Stimulated activated naive CD8-positive, alpha-beta T cell treated with anti-CD3 and anti-CD28 coated beads, Interleukin-15, Interleukin-2, amounts not matched to agents 100 U/mL and 50 U/mL, for 24 hours (primary cell): Measurements from ENCODE around the gene ARFIP1.

Experiments
- ATAC-seq: fragments of 150-1000 bp; cut with Tn5 transposase; one replicate; pipeline ENCODE4 v1.10.0; 2021
- DNase-seq: peaks from one replicate; pipeline ENCODE4 v3.0.0; 2021

ARFIP1 gene

GRCh38 chr4:152938237-152938947, 158.6 kb downstream of the ARFIP1 start:
- no peak for ATAC-seq
- DNase-seq, result no peak

GRCh38 chr4:152939621-152940020, 159.9 kb downstream of the ARFIP1 start:
- ATAC-seq, result no peak
- DNase-seq, result no peak

- ATAC-seq, result no peak
- DNase-seq, result no peak
Measured at GRCh38 chr4:152940461-152940860, 160.7 kb downstream of the ARFIP1 start.

- no peak for ATAC-seq
- DNase-seq, result no peak
Measured at GRCh38 chr4:152941411-152941810, 161.7 kb downstream of the ARFIP1 start.

GRCh38 chr4:152942346-152942745, 162.6 kb downstream of the ARFIP1 start:
- no peak for DNase-seq

GRCh38 chr4:152943672-152944071, 163.9 kb downstream of the ARFIP1 start:
- no peak for ATAC-seq
- DNase-seq, result no peak

More at GRCh38 chr4:152942346-152942745, 162.6 kb downstream of the ARFIP1 start:
- no peak for ATAC-seq

GRCh38 chr4:152944666-152945320, 165.0 kb downstream of the ARFIP1 start:
- no peak for ATAC-seq
- DNase-seq, result no peak

GRCh38 chr4:152945639-152946038, 165.9 kb downstream of the ARFIP1 start:
- ATAC-seq (no peak), DNase-seq (no peak)

GRCh38 chr4:152946446-152946845, 166.7 kb downstream of the ARFIP1 start:
- DNase-seq (no peak), ATAC-seq (no peak)

- DNase-seq (no peak), ATAC-seq (no peak)
Measured at GRCh38 chr4:152947311-152947710, 167.6 kb downstream of the ARFIP1 start.

- no peak for ATAC-seq
- no peak for DNase-seq
Measured at GRCh38 chr4:152949930-152950329, 170.2 kb downstream of the ARFIP1 start.

- ATAC-seq, result no peak
- DNase-seq, result no peak
Measured at GRCh38 chr4:152950402-152951274, 170.9 kb downstream of the ARFIP1 start.

- no peak for ATAC-seq
Measured at GRCh38 chr4:152951348-152951747, 171.6 kb downstream of the ARFIP1 start.

GRCh38 chr4:152953514-152953913, 173.8 kb downstream of the ARFIP1 start:
- DNase-seq, result no peak
- no peak for ATAC-seq

More at GRCh38 chr4:152951348-152951747, 171.6 kb downstream of the ARFIP1 start:
- DNase-seq, result no peak

GRCh38 chr4:152954741-152955140, 175.0 kb downstream of the ARFIP1 start:
- no peak for DNase-seq
- no peak for ATAC-seq

GRCh38 chr4:152956147-152956546, 176.4 kb downstream of the ARFIP1 start:
- ATAC-seq (no peak), DNase-seq (no peak)

GRCh38 chr4:152956650-152957436, 177.1 kb downstream of the ARFIP1 start:
- ATAC-seq, result no peak

GRCh38 chr4:152957437-152958171, 177.8 kb downstream of the ARFIP1 start:
- no peak for DNase-seq
- no peak for ATAC-seq

More at GRCh38 chr4:152956650-152957436, 177.1 kb downstream of the ARFIP1 start:
- no peak for DNase-seq

GRCh38 chr4:152959080-152959479, 179.3 kb downstream of the ARFIP1 start:
- ATAC-seq, result no peak
- no peak for DNase-seq

GRCh38 chr4:152960082-152960481, 180.3 kb downstream of the ARFIP1 start:
- DNase-seq (no peak), ATAC-seq (no peak)
